Spleen (tissue), 11 donors: ENCODE measurements around the gene IL17RD. TPM values are rescaled to one million over a fixed set of nuclear protein-coding genes. Genes with fewer than 3 reads are reported as not detected.

Experiments
- DNase-seq: peaks from one replicate; pipeline ENCODE4 v3.0.0-alpha.2; 2020
- H3K27ac ChIP-seq, 8 donors: fragments of 200-600 bp; sonication (generic) in 7 of 8; 1 replicate in 4 of 8; 2 replicates in 4 of 8; pipeline versions ENCODE4 v1.5.0 to v1.8.0; 2016 to 2021; ENCODE audit warnings: inconsistent platforms in 4 of 8, mild to moderate bottlenecking in 4 of 8, moderate library complexity in 1 of 8
- H3K27me3 ChIP-seq, 7 donors: fragments of 200-600 bp; sonication (generic) in 6 of 7; replicated peaks in 1 of 7; 1 replicate in 4 of 7; 2 replicates in 3 of 7; pipeline versions ENCODE4 v1.5.0 to v1.8.0; 2016 to 2021; ENCODE audit warnings: inconsistent platforms in 3 of 7, mild to moderate bottlenecking in 1 of 7
- H3K36me3 ChIP-seq, 6 donors: fragments of 200-600 bp; sonication (generic) in 5 of 6; 1 replicate in 4 of 6; 2 replicates in 2 of 6; pipeline versions ENCODE4 v1.5.0 to v1.8.0; 2016 to 2021; ENCODE audit warnings: inconsistent platforms in 2 of 6
- H3K4me1 ChIP-seq, 6 donors: fragments of 200-600 bp; sonication (generic) in 5 of 6; 1 replicate in 3 of 6; 2 replicates in 3 of 6; pipeline versions ENCODE4 v1.5.0 to v1.8.0; 2016 to 2021; ENCODE audit warnings: inconsistent platforms in 3 of 6
- H3K4me3 ChIP-seq, 8 donors: fragments of 200-600 bp; sonication (generic) in 7 of 8; 1 replicate in 4 of 8; 2 replicates in 4 of 8; pipeline versions ENCODE4 v1.5.0 to v1.8.0; 2016 to 2021; ENCODE audit warnings: inconsistent platforms in 4 of 8, mild to moderate bottlenecking in 4 of 8, moderate library complexity in 2 of 8
- H3K9me3 ChIP-seq, 8 donors: fragments of 200-600 bp; sonication (generic) in 7 of 8; 1 replicate in 4 of 8; 2 replicates in 4 of 8; pipeline versions ENCODE4 v1.5.0 to v1.8.0; 2016 to 2021; ENCODE audit warnings: inconsistent platforms in 4 of 8
- CTCF ChIP-seq, 11 experiments: fragments of 200-600 bp in 7 of 11; fragments of 450-650 bp in 4 of 11; sonication (generic) in 4 of 11; IDR thresholded peaks in 8 of 11; conservative IDR thresholded peaks in 3 of 11; 1 replicate in 7 of 11; 2 replicates in 4 of 11; pipeline versions ENCODE4 v1.4.0 to v1.8.0; 2016 to 2021; ENCODE audit warnings: antibody characterized with exemption in 11 of 11, inconsistent platforms in 4 of 11, mild to moderate bottlenecking in 1 of 11
- POLR2A ChIP-seq, 3 donors: fragments of 450-650 bp; IDR thresholded peaks; one replicate each; pipeline ENCODE4 v1.5.1; 2017; ENCODE audit warnings: antibody characterized with exemption in 3 of 3, mild to moderate bottlenecking in 1 of 3
- POLR2AphosphoS5 ChIP-seq, 3 donors: sonication (generic); formaldehyde crosslinking; IDR thresholded peaks; one replicate each; pipeline ENCODE4 v1.5.1; 2017; ENCODE audit warnings: antibody characterized with exemption in 3 of 3
- WGBS, 5 donors: extraction: QIAGEN DNeasy Blood & Tissue Kit in 3 of 5; methylation state at CpG; one replicate each; pipeline versions ENCODE4 v1.1.5 to v1.1.7; 2013 to 2018; 5-methylcytosine and 5-hydroxymethylcytosine counted together
- intact Hi-C: fragments of 100-400 bp; cut with DNase I; formaldehyde crosslinking; loops from one replicate; pipeline ENCODE4 v1.15.0; 2023; ENCODE audit warnings: low total_unique reads
- polyA plus RNA-seq, 3 donors: library from polyadenylated mRNA; stranded (reverse); fragments of 200-250 nt; gene quantifications; one replicate each; pipeline ENCODE4 v1.2.1, GENCODE V29; 2013
- total RNA-seq, 7 donors: library from RNA; depleted of rRNA in 3 of 7; stranded (reverse); fragments of >200 nt in 3 of 7; fragmentation: NEBNext Ultra II Directional in 4 of 7; extraction: Animal tissue kit (Norgen Biotek cat#: 25700) in 4 of 7; gene quantifications; one replicate each; pipeline versions ENCODE4 v1.1.0 to v1.2.1, GENCODE V29; 2016 to 2021
- donor health status: healthy with polysubstance abuse.
- donor health status: DM: no; HTN: no; CAD: no; lungs with moderate emphysema.
- donor health status: DM: no; HTN: no; CAD: no.
- donor health status: Bipolar disorder and iron deficiency.
- donor health status: healthy.
- donor health status: DM: no; HTN: no; CAD: no.
- donor health status: DM: yes; HTN: yes; CAD: no.

The IL17RD gene
- total and polyA plus RNA-seq, 10 donors: 0.20 to 15.9 (median 2.8) TPM

- DNase-seq: no peak
- Histone ChIP-seq H3K36me3 (no peaks in the 10 kb centered on the region), H3K27ac (no peak overlapping the region), H3K9me3 (no peaks in the 10 kb centered on the region), H3K27me3 (no peaks in the 10 kb centered on the region), H3K4me1 (peaks cover 0 to 8% (median 0%) of the 10 kb centered on the region in 6 donors), H3K4me3 (no peak overlapping the region)
- WGBS, 5 donors: 70 to 100% (median 84%) methylated on average over 1 of the region's 1 CpG
- intact Hi-C loops: no loop called here
- TF ChIP-seq POLR2AphosphoS5 (IDR thresholded peaks at IDR 0.05): no peak
- TF ChIP-seq CTCF (IDR thresholded peaks at IDR 0.05 in 8 of 11, conservative IDR thresholded peaks at IDR 0.05 in 3 of 11): no peak
- TF ChIP-seq POLR2A (IDR thresholded peaks at IDR 0.05): no peak
Measured at GRCh38 chr3:57176045-57176444, 10.9 kb upstream of the IL17RD start.

GRCh38 chr3:57173687-57174086 is 8.5 kb upstream of the IL17RD start:
- Histone ChIP-seq H3K36me3 (no peaks in the 10 kb centered on the region), H3K27ac (no peak overlapping the region), H3K27me3 (peaks cover 0 to 14% (median 0%) of the 10 kb centered on the region in 7 donors), H3K4me1 (peaks cover 0 to 22% (median 12%) of the 10 kb centered on the region in 6 donors), H3K9me3 (no peaks in the 10 kb centered on the region), H3K4me3 (no peak overlapping the region)
- WGBS, 5 donors: 32 to 58% (median 48%) methylated on average over 2 of the region's 2 CpGs
- intact Hi-C loops: no loop called here
- TF ChIP-seq CTCF (IDR thresholded peaks at IDR 0.05 in 8 of 11, conservative IDR thresholded peaks at IDR 0.05 in 3 of 11): no peak
- no peak for TF ChIP-seq POLR2A (IDR thresholded peaks at IDR 0.05)
- no peak for TF ChIP-seq POLR2AphosphoS5 (IDR thresholded peaks at IDR 0.05)
- no peak for DNase-seq

GRCh38 chr3:57170946-57171345 is 5.8 kb upstream of the IL17RD start:
- H3K4me1 ChIP-seq: peaks cover 0 to 23% (median 12%) of the 10 kb centered on the region in 6 donors

More at GRCh38 chr3:57170946-57171345, 5.8 kb upstream of the IL17RD start:
- Histone ChIP-seq H3K27me3 (peaks cover 0 to 41% (median 0%) of the 10 kb centered on the region in 7 donors), H3K9me3 (no peaks in the 10 kb centered on the region), H3K4me3 (no peak overlapping the region), H3K27ac (no peak overlapping the region), H3K36me3 (no peaks in the 10 kb centered on the region)
- TF ChIP-seq CTCF (IDR thresholded peaks at IDR 0.05 in 8 of 11, conservative IDR thresholded peaks at IDR 0.05 in 3 of 11) (no peak), POLR2A (IDR thresholded peaks at IDR 0.05) (no peak), POLR2AphosphoS5 (IDR thresholded peaks at IDR 0.05) (no peak)
- intact Hi-C loops: no loop called here
- WGBS, 5 donors: 88 to 100% (median 97%) methylated on average over 1 of the region's 1 CpG
- no peak for DNase-seq
